HG03139 (cell line): ENCODE measurements around the gene MAP3K14.
"Not testable (repeated sequence)": the region's sequence is repeated elsewhere in the genome, so short reads cannot be mapped to it uniquely, and the experiment has no call there.

Experiments used
- ATAC-seq: cut with Tn5 transposase; IDR thresholded peaks from one replicate; pipeline ENCODE4 v1.9.1; 2021; ENCODE audit not compliant: unreplicated experiment

The MAP3K14 gene

DNA sequence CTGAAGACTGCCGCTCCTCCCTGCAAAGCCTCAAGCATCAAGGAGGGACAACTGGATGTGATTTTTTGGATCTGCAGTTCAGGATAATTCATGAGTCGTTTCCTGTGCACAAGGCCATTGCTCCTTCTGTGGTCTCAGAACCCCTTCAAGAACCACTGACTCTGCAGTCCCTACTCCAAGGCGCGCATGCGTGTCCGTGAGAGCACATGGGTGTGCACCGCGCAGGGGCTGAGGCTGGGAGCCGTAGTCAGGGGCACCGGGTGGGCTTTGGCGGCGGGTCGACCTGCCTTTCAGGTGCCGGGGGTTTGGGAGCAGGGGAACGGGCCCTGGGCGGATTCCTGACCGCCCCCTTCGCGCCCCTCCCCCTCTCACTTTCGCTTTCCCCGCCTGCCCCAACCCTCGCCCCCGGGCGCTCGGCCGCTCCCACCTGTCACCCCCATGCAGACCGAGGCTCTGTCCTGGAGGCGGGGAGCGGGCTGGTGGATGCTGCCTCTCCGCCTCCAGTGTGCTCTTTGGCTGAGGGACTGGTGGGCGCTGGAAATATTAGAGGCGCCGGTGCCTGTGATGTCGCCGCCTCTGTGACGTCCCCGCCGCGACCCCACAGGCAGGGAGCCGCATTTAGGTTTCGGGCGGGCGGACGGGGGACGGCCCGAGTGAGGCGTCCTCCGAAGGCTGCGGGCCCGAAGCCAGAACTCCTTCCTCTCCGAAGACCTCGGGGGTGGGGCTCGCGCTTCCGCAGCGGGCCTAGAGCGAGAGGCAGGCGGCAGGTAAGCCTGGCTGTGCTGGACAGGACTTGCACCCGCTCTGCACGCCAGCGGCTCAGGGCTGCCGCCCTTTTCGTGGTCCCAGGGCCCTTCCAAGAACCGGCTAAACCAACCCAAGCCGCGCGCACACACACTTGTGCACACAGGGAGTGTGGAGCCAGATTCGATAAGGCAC lies 55.0 kb downstream of the MAP3K14 start, which contains the start of gene SPATA32:
SPATA32 (minus strand) TSS at position 518 of the 939 bp plus-strand sequence; CDS start at position 440, 78 bp downstream.
- no peak for ATAC-seq

DNA sequence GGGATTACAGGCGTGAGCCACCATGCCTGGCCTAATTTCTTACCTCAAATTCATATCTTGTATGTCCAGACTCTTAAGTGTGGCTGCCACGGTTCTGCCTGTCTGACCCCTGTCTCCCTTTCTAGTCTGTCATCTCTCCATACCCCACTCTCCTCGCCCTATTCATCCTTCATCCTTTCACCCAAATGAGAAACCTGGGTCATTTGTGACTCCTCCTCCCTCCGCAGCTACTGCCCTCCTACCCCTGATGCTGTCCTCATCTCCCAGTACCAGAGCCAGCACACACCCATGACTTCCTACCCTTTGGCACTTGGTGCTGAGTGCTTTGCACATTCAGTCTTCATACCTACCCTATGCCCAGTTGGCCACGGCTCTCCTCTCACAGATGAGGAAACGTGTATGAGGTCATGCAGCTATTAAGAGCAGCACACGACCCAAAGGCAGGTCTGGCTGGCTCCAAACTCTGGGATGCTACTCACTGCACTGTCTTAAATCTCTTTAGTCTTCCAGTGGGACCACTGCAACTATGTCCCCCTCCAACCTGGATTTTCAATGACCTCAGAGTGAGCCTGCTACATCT lies 56.5 kb downstream of the MAP3K14 start:
- no peak for ATAC-seq

DNA sequence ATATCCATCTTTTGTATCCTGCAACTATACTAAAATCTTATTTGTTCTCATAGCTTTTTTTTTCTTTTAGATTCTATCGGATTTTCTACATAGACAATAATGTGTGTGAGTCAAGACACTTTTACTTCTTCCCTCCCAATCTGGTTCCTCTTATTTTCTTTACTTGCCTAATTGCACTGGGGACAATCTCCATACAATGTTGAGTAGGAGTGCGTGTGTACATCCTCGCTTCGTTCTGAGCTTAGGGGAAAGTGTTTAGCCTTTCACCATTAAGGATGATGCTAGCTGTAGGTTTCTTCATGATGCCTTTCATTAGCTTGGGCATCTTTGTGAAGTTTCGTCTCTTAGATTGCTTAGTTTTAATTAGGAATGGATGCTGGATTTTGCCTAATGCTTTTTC lies 57.8 kb downstream of the MAP3K14 start:
- ATAC-seq, result no peak

DNA sequence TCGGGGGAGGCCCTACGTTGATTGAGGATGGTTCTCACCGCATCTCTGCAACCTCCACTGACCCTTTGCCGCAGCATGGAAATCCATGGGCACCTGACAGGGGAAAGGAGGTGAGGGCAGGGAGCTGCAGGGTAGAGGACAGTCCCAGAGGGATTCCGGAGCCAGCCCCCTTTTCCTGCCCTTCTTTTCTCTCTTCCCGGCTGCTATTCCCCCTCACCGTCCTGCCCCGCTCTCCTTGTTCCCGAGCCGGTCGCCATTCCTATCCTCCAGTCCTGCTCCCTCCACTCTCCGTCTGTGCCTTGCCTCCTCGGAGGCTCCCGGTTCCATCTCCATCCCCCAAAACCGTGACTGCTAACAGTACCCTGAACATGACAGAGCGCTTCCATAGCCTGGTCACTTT lies 59.7 kb downstream of the MAP3K14 start:
- ATAC-seq, result no peak

DNA sequence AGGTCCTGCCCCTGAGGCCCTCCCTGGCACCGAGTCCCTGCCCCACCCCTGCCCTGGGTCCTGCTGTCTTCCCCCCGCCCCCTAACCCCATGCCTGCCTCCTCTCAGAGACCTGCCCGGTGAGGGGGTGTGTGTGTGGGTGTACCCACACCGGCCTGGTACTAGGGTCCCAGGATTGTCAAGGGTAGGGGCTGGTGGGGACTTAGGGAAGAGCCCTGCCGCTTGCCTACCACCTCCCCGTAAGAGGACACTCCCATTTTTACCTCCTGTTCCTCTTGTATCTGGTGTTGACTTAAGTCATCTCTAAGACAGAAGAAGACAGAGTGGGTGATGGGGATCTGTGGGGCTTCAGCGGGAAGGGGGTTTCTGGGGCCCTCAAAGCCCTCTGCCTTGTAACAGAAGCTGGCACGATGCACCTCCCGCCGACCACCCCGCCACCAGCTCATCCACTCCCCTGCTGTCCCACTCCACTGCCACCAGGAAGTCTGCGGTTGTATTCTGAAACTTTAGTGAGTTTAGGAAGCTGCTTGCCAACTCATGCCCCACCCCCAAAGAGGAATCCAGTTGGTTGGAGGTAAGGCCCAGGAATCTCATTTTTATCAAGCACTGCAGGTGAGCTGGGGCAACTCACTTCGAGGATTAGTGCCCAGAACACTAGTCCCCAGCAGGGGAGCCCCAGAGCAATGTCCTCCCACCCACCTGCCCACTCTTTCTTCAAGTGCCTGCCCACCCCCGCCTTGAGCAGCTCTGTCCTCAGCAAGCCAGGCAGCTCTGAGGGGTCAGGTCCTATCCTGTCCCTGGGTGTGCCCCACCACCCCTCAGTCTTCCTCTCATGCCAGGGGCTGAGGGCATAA lies 60.5 kb downstream of the MAP3K14 start:
- no peak for ATAC-seq

DNA sequence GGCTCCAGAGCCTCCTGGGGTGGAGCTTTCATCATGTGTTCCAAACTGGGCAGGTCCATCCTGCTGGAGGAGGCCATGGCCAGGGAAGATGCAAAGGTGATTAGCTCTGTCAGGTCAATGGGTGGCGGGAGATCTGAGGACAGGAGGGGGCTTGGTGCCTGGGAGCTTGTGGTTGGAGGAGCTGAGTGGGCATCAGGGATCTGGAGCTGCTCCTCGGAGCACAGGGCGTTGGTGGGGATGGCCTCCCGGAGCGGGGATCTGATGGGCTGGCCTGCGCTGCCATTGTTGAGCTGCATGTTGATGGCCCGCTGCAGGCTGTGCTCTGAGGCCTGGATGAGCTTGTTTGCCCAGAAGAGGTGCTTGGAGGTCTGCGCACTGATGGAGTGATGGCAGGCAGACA lies 61.5 kb downstream of the MAP3K14 start:
- ATAC-seq, result no peak

DNA sequence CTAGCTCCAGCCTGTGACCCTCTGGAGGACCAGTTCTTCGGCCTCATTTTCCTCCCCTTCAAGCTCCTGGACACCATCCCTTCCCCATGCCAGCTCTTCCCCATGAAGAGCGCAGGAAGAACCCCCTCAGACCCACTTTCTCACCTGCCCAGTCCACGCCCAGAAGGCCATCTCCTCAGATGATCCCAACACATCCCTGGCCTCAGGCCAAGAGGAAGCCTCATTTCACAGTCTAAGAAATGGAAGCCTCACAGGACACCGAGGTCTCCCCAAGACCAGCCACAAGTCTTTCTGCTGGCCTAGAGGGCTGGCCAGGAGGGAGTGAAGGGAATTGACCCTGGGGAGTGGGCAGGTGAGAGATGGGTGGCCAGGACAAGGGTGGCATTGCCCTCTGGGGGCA lies 62.9 kb downstream of the MAP3K14 start:
- ATAC-seq, result no peak

DNA sequence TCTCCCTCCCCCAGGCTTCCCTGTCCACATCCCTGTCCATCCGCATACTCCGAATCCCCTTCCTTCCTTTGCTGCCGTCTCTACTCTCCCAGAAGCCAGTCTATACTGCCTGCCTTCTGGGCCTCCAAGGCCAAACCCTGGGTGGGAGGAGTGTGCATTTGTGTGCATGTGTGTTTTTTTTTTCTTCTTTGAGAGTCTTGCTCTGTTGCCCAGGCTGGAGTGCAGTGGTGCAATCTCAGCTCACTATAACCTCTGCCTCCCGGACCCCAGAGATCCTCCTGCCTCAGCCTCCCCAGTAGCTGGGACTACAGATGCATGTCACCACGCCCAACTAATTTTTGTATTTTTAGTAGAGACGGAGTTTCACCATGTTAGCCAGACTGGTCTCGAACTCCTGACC lies 63.6 kb downstream of the MAP3K14 start:
- ATAC-seq, result not testable (repeated sequence)

DNA sequence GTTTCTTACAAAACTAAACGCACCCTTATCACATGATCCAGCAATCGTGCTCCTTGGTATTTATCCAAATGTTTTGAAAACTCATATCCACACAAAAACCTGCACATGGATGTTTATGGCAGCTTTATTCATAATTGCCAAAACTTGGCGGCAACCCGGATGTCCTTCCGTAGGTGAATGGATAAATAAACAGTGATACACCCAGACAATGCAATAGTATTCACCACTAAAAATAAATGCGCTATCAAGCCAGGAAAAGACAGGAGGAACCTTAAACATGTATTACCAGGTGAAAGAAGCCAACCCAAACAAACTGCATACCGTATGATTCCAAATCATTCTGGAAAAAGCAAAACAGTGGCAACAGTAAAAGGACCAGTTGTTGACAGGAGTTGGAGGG lies 64.9 kb downstream of the MAP3K14 start:
- no peak for ATAC-seq

DNA sequence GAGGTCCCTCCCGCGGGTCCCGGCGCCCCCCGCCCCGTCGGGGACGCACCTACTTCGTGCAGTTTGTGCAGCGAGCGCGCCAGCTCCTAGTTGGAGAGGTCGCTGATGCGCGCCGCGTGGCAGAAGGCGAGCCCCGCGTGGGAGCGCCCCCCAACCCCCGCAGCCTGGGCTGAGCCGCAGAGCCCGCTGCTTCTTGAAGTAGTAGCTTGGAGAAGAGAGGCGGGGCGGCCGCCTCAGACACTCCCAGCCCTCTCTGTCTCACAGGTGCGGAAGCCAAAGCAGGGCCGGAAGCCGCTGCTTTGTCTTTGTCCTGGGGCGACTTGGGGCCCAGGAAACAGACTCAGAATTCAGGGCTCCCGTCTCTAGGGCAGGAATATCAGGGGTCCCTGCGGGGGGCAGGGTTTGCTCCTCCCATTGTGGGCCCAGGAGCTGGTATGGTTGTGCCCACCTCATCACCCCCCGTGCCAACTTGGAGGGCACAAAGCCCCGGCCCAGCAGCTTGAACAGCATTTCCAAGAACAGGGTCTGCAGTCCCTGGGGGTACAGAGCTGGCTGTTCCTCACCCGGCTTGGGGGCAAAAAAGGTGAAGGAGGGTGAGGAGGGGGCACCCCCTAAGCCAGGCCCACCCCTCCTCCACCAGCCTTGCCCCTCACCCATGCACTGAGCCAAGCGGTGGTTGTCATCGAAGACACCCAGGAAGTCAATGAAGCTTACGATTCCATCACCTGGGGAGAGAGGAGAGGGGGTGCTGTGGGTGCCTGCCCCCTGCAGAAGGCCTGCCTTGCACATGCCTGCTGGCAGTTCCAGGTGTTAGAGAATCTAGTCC lies 68.5 kb downstream of the MAP3K14 start:
- peak; percentile 54 for ATAC-seq

DNA sequence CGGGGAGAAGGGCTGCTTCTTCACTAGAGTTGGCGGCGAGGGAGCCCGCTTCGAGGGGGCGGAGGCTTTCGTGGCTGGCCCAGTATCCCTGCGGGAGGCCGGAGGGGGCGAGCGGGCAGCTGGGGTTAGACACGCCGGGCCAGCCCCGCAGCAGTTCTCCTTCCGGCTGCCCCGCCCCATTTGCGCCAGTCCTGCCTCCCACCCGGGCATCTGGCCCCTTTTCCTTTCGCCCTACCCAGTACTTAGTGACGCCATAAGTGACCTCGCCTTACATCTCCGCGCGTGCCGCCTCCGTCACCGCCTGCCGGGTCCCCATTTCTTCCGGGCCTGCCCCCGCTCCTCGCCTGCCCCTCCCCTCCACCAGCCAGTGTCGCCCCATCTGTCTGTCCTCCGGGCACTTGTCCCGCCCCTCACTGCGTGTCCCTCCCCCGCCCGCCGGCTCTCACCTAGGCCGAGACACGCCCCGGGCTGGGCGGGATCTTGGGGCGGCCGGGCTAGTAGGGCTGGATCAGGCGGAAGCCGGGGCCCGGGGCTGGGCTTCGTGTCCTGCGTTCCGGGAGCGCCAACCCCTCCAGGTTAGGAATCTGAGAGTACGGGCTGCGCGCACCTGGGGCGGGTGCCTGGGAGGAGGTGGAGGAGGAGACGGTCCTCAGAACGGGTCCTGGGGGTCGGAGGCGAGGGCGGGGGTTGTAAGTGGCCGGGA lies 69.2 kb downstream of the MAP3K14 start:
- ATAC-seq, result peak; percentile 57

DNA sequence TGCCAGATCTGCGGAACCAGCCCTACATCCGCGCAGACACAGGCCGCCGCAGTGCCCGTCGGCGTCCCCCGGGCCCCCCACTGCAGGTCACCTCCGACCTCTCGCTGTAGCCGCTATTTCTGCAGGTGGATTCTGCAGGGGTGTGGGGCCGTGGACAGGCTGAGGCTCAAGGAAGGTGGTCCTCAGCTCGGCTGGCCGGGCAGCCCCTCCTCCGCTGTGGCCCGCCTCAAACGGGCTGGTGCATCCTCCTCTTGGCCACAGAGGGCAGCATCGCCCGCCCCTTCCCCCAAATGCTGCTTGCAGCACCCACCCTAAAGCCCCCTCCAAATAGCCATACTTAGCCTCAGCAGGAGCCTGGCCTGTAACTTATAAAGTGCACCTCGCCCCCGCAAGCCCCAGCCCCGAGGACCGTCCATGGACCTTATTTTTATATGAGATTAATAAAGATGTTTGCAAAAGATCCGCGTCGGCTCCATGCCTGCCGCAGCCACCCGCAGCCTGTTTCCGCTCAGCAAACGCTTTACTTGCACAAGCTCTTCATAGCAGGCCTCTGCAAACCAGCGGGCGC lies 69.9 kb downstream of the MAP3K14 start:
- no peak for ATAC-seq

DNA sequence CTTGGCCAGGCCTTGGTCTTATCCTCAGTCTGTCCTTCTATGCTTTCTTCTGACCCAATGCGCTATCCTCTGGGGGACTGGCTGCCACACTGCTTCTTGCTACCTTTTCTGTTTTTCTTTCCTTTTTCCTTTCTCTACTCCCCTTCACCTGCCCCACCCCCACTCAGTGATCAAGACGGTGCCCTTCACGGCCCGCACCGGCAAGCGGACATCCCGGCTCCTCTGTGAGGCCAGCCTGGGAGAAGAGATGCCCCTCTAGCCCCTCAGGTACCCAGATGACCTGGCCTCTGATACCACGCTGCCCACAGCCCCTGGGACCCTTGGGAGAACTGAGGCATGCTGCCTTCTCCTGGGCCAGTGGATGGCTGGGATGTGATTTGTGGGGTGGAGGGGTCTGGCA lies 70.5 kb downstream of the MAP3K14 start:
- no peak for ATAC-seq

DNA sequence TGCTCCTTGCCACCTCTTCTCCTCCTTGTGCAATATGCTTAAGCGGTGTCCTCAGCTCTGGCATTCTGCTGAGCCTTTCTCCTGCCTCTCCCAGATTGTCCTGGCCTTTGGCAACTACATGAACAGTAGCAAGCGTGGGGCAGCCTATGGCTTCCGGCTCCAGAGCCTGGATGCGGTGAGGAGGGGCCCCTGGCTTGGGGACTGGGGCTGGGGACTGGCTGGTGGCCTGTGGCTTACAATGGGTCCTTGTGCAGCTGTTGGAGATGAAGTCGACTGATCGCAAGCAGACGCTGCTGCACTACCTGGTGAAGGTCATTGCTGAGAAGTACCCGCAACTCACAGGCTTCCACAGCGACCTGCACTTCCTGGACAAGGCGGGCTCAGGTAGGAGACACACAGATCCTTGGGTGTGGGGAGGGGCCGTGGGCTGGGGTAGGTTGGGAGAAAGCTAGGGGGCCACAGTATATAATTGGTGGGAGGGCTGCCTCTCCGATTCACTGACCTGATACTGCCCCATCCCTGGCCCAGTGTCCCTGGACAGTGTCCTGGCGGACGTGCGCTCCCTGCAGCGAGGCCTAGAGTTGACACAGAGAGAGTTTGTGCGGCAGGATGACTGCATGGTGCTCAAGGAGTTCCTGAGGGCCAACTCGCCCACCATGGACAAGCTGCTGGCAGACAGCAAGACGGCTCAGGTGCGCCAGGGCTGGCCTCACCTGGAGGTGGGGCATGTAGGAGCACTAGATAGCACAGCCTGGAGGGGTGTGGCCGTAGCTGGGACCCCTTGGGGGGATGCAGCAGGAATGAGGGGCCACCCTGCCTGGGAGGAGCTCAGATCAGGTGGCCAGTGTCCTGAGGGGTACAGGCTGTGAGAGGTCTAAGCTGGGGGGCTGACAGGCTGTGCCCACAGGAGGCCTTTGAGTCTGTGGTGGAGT lies 71.8 kb downstream of the MAP3K14 start:
- no peak for ATAC-seq

DNA sequence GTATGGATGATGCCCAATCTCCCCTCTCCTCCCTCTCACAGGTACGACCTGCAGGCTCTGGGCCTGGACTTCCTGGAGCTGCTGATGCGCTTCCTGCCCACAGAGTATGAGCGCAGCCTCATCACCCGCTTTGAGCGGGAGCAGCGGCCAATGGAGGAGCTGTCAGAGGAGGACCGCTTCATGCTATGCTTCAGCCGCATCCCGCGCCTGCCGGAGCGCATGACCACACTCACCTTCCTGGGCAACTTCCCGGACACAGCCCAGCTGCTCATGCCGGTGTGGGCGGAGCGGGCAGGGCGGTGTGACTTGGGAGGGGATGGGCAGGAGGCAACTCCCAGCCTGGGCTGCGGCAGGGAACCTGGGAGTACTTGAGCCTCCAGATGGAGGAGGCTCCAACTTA lies 73.1 kb downstream of the MAP3K14 start:
- ATAC-seq, result no peak

DNA sequence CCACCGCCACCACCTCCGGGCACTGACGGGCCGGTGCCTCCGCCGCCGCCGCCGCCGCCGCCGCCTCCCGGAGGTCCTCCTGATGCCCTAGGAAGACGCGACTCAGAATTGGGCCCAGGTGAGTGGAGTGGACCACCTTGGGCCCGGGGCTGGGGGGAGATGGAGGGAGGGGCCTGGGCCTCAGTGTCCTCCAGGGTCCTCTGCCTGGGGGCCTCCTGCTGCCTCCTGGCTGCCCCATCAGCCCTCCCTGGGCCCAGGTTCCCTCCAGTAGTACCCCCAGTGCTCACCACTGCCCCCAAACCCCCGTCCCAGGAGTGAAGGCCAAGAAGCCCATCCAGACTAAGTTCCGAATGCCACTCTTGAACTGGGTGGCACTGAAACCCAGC lies 74.8 kb downstream of the MAP3K14 start:
- no peak for ATAC-seq

DNA sequence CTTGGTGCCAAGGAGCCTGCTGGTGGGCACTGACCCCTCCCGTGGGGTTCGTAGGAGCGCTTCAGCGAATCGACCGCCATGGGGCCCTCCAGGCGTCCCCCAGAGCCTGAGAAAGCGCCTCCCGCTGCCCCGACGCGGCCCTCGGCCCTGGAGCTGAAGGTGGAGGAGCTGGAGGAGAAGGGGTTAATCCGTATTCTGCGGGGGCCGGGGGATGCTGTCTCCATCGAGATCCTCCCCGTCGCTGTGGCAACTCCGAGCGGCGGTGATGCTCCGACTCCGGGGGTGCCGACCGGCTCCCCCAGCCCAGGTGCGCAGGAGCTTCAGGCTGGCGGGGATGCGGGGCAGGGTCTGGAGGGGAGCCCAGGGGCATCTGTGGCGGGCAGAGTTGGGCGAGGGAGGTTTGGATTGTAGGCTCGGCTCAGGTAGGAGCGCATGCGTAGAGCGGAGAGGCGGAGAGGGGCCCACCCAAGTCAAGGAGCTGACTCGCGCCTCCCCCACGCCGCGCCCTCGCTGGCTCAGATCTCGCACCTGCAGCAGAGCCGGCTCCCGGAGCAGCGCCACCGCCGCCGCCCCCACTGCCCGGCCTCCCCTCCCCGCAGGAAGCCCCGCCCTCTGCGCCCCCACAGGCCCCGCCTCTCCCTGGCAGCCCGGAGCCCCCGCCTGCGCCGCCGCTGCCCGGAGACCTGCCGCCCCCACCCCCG lies 75.3 kb downstream of the MAP3K14 start:
- ATAC-seq, result no peak

DNA sequence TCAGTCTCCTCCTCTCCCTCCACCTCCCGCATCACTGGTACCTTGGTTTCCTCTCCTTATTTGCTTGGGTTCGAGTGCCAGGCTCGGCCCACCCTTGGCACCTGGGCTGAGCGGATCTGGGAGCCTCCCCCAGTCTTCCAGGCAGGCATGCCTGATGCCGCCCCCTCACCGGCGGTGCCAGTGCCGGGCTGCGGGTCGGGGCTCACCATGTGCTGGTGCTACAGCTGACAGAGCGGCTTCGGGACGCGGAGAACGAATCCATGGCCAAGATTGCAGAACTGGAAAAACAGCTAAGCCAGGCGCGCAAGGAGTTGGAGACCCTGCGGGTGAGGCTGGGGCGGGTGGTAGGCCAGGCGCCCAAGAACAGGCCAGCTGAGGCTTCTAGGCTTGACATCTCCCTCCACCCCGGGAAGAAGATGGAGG lies 75.9 kb downstream of the MAP3K14 start:
- ATAC-seq, result no peak
